Adrenal gland (tissue), 5 donors: ENCODE results near the gene CNTNAP2.

Experiments
- POLR2A ChIP-seq, 2 donors: fragments of 450-650 bp; IDR thresholded peaks; one replicate each; pipeline ENCODE4 v1.6.1; 2017; ENCODE audit warnings: antibody characterized with exemption in 2 of 2, mild to moderate bottlenecking in 2 of 2, moderate library complexity in 1 of 2
- TF ChIP-seq, protein P1 (sequence below), 6 experiments: fragments of 450-650 bp in 4 of 6; fragments of 200-600 bp in 2 of 6; sonication (generic) in 1 of 6; IDR thresholded peaks; 1 replicate in 5 of 6; 2 replicates in 1 of 6; pipeline versions ENCODE4 v1.5.1 to v1.8.0; 2016 to 2021; ENCODE audit warnings: antibody characterized with exemption in 6 of 6, mild to moderate bottlenecking in 2 of 6, moderate library complexity in 1 of 6
- donor health status: DM: no; HTN: no; CAD: no.

DNA sequence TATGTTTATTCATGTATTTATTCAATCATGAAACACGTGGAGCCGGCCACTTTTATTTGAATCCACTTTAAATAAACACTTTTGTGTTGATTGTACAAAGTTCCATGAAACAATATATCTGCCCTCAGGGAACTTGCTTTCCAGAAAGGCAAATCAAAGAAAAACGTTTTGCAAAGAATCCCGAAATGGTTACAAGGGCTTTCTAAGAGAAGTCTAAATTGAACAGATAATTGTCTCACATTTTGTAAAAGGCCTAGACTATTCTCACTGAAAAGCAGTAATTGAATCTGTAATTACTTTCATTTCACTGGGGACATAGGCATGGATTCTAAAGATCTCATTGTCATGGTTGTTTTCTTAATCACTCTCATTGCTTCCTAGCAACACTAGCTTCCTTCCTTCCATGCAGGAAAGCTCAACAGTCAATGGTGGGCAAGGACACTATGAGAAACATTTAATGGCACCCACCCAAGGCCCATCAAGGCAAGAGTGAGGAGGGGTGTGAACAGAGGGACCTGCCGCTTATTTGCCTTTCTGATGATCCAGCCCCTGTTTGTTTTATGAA is 1851.5 kb downstream of the CNTNAP2 start:
- TF ChIP-seq, protein P1, sequence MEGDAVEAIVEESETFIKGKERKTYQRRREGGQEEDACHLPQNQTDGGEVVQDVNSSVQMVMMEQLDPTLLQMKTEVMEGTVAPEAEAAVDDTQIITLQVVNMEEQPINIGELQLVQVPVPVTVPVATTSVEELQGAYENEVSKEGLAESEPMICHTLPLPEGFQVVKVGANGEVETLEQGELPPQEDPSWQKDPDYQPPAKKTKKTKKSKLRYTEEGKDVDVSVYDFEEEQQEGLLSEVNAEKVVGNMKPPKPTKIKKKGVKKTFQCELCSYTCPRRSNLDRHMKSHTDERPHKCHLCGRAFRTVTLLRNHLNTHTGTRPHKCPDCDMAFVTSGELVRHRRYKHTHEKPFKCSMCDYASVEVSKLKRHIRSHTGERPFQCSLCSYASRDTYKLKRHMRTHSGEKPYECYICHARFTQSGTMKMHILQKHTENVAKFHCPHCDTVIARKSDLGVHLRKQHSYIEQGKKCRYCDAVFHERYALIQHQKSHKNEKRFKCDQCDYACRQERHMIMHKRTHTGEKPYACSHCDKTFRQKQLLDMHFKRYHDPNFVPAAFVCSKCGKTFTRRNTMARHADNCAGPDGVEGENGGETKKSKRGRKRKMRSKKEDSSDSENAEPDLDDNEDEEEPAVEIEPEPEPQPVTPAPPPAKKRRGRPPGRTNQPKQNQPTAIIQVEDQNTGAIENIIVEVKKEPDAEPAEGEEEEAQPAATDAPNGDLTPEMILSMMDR (IDR thresholded peaks at IDR 0.05), result no peak
- TF ChIP-seq POLR2A (IDR thresholded peaks at IDR 0.05), result no peak
